C4-2B (cell line): ENCODE results near the gene XPNPEP2.

Experiments
- H3K27ac ChIP-seq: fragments of 450-650 bp; 2 replicates; pipeline ENCODE4 v1.5.1; 2017
- ZFX ChIP-seq: fragments of 450-650 bp; IDR thresholded peaks from 2 replicates; pipeline ENCODE4 v1.6.1; 2017
- TF ChIP-seq, protein P1 (sequence below): fragments of 450-650 bp; conservative IDR thresholded peaks from 2 replicates; pipeline ENCODE4 v1.5.1; 2017; ENCODE audit warnings: mild to moderate bottlenecking

XPNPEP2 gene

DNA sequence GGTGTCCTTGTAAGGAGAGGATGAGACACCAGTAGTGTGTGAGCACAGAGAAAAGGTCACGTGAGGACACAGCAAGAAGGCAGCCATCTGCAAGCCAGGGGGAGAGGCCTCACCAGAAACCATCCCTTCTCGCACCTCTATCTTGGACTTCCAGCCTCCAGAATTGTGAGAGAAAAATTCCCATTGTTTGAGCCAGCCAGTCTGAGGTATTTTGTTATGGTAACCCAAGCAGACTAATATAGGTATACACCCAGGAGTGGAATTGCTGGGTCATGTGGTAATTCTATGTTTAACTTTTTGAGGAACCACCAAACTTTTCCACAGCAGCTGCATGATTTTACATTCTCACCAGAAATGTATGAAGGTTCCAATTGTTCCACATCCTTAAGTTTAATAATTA is 79.3 kb downstream of the XPNPEP2 start:
- no peak overlapping the region for H3K27ac ChIP-seq
- no peak for TF ChIP-seq ZFX
- TF ChIP-seq, protein P1, sequence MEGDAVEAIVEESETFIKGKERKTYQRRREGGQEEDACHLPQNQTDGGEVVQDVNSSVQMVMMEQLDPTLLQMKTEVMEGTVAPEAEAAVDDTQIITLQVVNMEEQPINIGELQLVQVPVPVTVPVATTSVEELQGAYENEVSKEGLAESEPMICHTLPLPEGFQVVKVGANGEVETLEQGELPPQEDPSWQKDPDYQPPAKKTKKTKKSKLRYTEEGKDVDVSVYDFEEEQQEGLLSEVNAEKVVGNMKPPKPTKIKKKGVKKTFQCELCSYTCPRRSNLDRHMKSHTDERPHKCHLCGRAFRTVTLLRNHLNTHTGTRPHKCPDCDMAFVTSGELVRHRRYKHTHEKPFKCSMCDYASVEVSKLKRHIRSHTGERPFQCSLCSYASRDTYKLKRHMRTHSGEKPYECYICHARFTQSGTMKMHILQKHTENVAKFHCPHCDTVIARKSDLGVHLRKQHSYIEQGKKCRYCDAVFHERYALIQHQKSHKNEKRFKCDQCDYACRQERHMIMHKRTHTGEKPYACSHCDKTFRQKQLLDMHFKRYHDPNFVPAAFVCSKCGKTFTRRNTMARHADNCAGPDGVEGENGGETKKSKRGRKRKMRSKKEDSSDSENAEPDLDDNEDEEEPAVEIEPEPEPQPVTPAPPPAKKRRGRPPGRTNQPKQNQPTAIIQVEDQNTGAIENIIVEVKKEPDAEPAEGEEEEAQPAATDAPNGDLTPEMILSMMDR: no peak
